Measurements from ENCODE around the gene NFIA.
"Not testable (repeated sequence)": the region's sequence is repeated elsewhere in the genome, so short reads cannot be mapped to it uniquely, and the experiment has no call there.

The NFIA gene

DNA sequence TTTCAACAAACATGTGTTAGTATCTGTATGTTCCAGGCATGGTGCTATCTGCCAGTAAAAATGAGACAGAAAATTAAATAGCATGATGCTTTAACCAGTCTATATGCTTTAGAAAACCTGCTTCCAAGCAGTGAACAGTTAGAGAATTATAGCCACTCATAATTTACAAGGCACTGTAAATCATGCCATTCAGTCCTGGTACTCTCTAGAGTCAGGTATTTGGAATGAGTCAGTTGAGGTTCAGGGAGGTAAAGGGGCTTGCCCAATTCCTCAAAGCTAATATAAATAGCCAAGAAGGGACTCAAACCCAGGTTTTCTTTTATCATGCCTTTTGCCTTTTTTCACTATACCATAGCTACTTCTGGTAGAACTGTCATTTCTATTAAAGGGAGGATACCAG, 184.4 kb downstream of the NFIA start:
- no peak for DNase-seq (ENCODE audit: low read depth in 2 of 2, low spot score in 1 of 2)

DNA sequence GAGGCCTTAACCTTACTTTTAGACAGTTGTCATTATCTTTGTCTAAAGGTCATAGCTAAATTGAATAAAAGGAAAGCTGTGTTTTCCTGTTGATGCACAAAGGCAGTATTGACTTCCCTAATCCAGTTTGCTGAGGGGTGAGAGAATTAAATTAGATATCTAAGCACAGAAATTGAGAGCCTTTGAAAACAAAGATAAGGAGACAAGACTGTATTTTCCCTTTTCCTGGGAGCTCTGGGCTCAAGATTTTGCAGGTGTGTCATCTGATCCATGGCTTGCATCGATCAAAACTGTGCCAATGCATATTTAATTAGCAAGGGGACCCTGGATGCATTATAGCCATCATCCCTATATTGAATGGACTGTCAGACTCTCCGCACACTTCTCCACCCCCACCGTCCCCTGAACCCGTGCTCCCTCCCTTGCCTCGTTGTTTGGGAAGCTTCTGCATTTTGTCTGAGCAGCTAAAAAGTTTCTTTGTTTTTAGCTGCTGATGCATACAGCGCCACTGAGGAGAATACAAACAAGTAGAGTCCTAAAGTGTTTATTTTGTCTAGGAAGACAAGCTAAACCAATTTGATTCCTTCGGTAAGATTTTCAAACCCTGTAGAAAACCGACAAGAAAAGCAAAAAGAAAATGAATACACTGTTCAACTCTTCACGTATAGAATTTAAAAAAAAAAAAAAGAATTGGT, 186.3 kb downstream of the NFIA start:
- no peak for DNase-seq (ENCODE audit: low read depth in 2 of 2, low spot score in 1 of 2)

DNA sequence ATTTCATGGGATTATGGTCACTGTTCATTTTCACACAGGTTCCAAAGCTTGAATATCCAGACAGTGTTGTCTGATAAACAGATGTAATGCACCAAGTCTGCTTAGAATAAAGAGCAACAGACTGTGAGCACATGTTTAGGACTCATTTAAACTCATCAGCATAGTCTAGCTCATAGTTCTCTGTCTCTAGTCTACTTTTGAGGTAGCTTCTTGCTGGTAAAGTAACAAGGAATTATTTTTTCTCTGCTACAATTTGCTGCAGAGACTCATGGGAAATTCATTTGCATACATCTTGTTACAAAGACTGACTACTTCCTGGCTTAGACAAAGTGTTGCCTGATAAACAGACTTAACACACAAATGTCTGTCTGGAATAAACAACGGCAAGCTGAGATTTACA, 187.2 kb downstream of the NFIA start:
- no peak for DNase-seq (ENCODE audit: low read depth in 2 of 2, low spot score in 1 of 2)

DNA sequence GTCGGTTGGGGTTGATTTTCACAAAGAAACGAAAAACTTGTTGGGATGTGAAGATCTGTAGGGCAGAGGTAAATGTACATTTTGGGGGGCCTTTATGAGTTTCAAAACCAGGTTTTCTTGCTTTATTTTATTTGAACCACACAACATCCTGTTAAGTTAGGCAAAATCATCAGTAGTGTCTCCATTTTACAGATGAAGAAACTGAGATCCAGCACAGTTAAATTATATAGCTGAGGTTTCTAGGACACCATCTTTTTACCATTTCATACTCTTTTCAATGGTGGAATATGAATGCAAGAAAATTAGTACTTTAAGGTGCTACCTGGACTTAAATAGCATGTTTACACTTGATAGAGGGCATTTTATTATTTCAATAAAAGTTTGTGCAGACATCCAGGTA, 187.7 kb downstream of the NFIA start:
- no peak for DNase-seq (ENCODE audit: low read depth in 2 of 2, low spot score in 1 of 2)

DNA sequence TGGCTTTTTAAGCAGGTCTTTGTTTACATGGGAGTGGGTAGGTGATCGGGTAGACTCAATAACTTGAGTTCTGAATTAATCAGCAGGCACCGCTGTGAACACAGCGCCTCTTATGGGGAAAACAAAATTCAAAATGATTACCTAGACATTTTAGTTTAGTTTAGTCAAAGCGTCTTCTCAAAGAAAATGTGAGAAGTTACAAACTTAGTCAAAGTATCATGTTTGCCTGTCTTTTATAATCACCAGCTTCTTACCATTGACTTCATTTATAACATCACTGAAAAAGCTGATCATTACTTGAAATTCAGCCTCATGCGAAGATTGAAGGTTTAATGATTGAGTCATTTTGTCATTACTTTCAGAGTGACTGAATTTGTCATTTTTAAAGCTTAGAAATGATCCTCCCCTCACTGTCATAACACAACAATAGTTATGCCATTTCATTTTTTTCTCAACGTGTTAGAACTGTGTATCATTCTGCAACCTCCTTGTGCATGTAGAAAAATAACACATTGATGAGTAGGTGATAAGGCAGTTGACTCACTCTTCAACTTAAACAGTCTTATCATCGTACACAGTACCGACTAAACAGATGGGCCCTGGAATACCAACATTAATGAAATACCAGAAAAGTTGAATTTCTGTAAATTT, 188.5 kb downstream of the NFIA start:
- no peak for DNase-seq (ENCODE audit: low read depth in 2 of 2, low spot score in 1 of 2)

DNA sequence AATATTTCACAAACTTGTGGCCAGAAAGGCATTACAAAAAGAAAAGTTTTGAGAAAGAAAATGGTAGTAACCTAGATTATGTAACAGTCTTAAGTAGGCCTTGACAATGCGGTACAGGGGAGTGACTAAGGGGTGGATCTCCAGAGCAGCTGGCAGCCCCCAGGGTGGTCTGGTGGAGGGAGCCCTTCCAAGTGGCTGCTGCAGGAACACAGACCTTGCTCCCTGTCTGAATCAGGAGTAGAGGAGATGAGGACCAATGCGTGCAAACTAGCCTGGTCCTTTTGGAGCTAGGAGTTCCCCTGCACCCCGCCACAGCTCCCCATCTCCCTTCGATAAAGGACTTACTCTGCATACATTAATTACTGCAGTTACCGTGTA, 189.0 kb downstream of the NFIA start:
- no peak for DNase-seq (ENCODE audit: low read depth in 2 of 2, low spot score in 1 of 2)

DNA sequence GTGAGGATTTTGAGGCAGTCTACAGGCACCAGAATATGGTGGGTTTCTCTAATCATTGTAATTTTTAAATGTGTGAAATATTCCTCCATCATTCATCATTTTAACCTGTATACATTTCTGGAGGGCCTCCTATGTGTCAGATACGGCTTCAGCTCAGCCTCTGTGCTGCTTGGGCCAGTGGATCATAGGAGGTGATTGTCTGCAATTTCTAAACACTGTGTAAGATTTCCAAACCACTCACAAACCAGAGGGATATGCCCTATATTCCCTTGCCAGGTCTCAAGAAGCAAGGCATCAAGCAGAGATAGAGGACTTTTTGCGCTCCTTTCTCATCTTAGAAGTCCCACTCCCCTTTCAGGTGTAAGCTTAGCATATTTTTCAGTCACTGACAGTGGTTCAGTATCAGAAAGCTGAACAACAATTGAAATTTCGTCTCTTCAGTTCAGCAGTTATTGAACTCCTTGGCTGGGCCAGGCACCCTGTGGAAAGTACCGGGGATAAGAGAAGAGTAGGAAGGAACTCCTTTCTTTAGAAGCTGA, 190.9 kb downstream of the NFIA start:
- no peak for DNase-seq (ENCODE audit: low read depth in 2 of 2, low spot score in 1 of 2)

DNA sequence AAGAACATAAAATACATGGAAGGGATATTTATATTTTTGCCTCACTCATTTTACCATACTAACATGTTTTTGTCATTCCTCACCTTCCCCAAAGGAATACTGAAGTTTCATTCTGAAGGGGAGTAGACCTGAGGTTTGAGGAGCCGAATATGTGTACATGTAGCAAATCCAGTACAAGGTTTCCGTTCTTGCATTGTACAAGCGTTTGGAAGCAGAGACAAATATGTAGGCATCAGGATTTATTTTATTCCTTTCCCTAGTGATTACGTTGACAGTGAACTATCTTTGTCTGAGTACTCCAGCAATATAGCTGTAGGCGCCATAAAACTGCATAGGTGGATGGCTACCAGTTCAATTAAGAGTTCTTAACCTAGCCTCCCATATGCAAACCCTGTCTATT, 191.5 kb downstream of the NFIA start:
- DNase-seq (ENCODE audit: low read depth in 2 of 2, low spot score in 1 of 2) = no peak

DNA sequence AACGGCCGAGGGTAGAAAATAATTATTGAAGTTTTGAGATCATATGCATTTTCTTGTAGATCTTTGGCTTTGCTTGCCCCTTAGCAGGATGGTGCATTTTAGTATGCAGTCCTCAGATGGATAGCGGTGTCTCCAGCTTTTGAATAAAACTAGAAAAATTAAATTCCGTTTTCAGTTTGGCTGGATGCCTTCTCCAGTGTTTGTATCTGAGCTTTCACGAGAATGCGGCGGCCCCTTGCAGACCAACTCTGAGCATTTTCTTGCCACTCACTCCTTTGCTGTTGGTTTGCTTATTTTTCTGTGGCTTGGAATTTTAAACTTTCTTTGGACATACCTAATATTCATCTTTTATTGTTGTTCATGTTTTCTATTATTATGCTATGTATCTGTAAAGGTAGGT, 192.6 kb downstream of the NFIA start:
- no peak for DNase-seq (ENCODE audit: low read depth in 2 of 2, low spot score in 1 of 2)

DNA sequence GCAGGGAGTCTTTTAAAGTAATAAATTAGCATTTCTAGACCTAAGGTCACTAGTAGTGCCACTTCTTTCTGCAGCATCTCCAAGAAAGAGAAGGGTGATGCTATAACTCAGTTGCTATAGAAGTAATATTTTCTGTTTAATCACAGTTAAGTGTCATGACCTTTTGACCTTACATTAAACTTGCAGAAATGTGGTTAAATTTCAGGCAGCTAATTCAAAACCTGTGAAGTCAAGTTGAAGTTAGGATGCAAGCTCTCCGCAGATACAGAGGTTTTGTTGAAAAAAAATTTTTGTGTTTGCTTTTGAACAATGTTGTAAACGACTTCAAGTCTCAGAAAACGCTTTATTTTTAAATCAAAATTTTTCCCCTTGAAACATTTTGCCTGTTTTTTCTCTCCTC, 193.9 kb downstream of the NFIA start:
- no peak for DNase-seq (ENCODE audit: low read depth in 2 of 2, low spot score in 1 of 2)

DNA sequence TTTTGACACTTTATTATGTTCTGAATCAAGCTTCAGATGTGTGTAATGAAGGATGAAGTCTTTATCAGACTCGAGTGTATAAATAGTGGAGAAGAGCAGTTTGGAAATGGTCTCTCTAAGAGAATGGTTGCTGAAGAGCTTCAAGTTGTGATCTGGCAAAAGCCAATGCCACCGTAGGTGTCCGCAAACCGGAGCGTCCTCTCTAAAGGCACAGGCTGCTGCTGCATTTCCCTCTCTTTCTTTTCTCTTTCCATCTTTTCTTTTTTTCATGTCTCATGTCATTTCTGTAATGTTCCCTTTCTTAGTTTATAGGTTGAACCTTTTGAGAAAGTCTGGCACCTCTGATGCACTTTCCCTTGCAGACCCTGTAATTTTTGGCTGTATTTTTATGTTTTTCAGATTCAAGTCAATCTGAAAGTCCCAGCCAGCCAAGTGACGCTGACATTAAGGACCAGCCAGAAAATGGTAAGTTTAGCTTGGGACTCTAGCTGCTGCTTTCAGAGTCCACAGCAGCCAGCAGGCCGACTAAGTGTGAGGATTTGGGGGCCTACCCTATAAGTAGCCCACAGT, 194.8 kb downstream of the NFIA start:
- no peak for DNase-seq (ENCODE audit: low read depth in 2 of 2, low spot score in 1 of 2)

DNA sequence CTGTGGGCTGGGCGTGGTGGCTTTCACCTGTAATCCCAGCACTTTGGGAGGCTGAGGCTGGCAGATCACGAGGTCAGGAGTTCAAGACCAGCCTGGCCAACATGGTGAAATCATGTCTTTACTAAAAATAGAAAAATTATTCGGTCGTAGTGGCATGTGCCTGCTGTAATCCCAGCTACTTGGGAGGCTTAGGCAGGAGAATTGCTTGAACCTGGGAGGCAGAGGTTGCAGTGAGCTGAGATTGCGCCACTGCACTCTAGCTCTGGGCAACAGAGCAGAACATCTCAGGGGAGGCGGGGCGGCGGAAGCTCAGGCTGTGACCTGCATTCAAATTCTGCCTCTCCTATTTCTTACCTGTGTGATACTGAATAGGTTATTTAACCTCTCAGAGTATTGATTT, 196.1 kb downstream of the NFIA start:
- not testable (repeated sequence) for DNase-seq (ENCODE audit: low read depth in 2 of 2, low spot score in 1 of 2)

DNA sequence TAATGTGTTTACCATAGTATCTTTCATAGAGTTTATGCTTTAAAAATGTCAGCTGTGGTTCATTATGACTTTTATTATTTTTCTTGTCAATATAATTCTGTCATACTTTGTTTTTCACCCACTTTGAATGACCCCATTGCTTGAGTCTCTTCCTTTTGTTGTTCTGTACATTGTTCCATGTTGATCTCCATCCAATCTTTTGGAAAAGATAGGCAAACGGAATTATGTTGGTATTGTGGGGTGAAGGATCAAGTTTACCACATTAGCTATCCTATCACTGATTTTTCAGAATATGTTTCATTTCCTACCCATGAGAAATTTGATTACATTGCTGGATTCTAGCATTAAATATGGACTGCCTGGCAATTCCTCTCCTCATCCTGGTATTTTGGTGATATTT, 196.6 kb downstream of the NFIA start:
- DNase-seq (ENCODE audit: low read depth in 2 of 2, low spot score in 1 of 2) = no peak

DNA sequence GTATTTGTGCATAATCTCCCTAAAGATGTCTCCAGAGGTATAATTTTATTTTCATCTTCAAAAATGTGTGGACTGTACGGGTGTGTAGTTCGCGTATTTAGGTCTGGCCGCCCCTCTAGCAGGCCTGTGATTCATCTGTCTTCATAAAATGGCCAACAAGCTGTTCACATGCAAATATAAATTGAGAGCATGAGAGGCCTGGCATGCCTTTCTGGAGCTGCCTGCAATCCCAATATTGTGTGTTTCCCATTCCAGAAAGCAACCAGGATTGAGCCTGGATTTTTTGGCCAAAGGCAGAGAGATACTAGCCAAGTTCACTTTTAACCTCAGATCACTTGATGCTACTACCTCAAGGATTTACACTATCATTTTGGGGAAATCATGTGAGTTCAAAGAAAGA, 197.2 kb downstream of the NFIA start:
- no peak for DNase-seq (ENCODE audit: low read depth in 2 of 2, low spot score in 1 of 2)

DNA sequence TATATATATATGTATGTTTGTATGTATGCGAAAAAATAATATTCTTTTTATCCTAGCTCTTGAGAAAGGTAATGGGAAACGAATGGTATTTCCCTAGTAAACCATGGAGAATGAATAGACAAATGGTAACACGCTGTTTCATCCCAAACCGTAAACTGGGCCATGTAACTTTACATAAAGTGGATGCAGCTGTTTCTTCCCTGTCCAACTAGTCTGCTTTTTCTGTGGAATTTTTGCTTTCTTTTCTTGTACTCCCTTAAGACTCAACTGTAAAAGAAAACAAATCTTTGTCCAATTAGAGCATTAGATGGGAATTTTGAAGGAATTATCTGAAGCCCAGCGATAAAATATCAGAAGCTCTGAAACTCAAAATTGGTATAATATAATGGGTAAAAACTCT, 198.1 kb downstream of the NFIA start:
- no peak for DNase-seq (ENCODE audit: low read depth in 2 of 2, low spot score in 1 of 2)

DNA sequence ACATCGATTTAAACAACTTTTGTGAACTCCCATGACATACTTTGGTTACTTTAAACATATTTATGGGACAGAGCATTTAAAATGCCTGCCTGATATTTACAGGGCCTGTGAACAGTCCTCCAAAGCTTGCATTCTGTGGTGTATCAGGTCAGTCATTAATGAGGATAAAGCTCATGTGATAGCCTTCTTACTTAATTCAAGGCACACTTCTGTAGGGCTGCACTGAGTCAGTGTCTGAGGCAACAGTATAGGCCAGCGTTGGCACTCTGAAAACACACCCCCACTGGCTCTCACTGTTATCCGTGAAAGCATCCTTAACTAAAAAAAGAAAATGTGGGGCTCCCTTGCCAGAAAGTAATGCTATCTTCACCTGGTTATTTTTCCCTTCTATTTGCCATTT, 200.0 kb downstream of the NFIA start:
- DNase-seq (ENCODE audit: low read depth in 2 of 2, low spot score in 1 of 2) = no peak

DNA sequence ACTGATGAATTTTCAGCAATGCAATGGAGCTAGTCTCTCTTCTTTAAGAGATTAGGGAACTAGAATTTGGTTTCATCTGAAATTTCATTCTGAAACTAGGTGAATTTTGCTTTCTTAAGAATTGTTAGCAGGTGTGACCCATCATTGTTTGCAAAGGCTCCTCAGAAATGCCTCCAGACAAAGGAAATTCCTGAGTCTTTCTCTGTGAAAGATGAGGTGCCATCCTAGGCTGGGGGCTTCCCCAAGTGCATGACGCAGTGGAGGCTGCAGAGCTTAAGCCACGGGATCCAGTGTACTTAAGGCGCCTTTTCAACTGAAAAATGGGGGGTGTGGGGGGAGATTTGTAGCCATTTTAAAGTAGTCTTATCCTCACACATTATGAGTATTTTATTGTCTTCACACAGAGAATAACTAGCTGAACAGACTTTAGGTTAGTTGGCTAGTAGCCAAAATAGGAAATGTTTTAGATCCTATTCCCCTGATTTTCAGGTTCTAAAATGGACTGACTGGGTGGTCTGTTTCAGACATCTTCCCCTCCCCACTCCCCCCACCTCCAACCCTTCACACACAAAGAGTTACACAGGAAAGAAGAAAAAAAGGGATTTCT, 202.0 kb downstream of the NFIA start:
- no peak for DNase-seq (ENCODE audit: low read depth in 2 of 2, low spot score in 1 of 2)

DNA sequence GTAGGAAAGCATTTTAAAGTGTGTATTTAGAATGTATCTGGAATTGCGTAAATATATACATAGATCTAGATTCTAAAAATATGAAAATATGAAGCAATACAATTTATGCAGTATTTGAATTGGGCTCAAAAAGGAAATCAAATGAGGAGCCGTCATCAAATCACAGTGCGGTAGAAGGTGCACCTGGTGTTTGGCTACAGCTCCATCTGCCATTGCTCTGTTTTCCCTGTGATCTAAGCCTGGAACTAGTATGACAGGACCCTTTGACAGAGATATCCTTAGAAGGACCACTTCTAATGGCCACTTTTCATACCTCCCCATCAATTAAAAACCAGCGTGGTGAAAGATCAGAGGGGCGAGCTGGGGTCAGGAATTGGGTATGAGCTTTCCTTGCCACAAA, 202.6 kb downstream of the NFIA start:
- DNase-seq (ENCODE audit: low read depth in 2 of 2, low spot score in 1 of 2) = no peak

DNA sequence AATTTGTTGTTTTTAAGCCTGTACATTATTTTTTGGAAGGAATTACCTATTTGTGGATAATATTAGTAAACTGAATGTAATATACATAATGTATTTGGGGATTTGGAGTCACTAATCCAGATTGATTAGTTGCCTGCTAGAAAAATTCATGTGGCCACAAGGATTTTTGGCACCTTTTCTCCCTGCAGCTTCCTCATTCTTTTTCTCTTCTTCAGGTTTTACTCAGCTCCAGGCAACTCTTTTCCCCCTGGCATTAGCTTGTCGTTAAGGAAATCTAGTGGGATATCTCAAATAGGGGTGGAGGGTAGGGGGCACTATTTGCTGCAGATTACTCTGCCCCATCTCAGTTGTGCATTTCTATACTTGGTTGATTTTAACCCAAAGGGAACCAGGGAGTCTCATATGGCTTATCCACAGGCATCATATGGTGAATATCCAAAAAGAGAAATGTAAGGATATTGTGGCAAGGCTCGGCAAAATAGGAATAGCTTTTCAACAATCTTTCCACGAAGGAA, 203.1 kb downstream of the NFIA start:
- DNase-seq (ENCODE audit: low read depth in 2 of 2, low spot score in 1 of 2) = no peak

DNA sequence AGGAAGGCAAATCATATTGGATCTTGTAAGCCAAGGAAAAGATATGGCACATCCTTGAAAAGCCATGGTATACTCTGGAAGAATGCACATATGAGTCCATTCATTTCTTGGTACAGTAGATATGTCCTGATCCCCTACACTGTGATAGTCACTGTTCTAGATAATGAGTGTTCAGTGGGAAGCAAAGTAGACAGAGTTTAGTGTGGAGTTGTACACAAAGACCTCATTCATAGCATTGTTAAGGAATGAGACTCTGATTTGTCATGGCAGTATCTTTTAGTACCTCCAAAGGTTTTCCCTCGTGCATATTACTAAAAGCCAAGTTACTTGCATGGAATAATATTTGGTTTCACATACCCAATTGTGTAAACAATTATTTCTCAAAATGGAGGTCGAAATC, 204.7 kb downstream of the NFIA start:
- DNase-seq (ENCODE audit: low read depth in 2 of 2, low spot score in 1 of 2) = no peak

DNA sequence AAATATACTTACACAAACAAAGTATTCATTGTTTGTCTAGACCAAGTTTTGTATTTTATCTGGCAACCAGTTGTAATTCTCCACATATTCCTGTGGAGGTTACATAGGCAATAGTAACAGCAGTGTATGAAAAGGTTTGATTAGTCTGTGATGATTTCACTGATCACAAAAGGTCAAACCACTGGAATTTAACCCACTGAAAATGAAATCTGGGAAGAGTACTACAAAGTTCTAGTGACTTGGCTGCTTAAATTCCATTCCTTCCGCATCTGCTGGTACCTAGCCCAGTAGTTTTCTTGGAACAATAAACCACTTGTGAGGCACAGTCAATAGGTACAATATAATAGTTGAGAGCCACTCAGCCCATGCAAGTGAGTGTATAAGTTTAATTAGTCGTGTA, 205.4 kb downstream of the NFIA start:
- no peak for DNase-seq (ENCODE audit: low read depth in 2 of 2, low spot score in 1 of 2)

Measured in stimulated activated CD8-positive, alpha-beta memory T cell treated with anti-CD3 and anti-CD28 coated beads, Interleukin-4, amount 100 ng/mL, for 1 hour (primary cell).